Trophoblast cell (in vitro differentiated cells and primary cell): ENCODE data around the gene ASPDH. TPM values are rescaled to one million over a fixed set of nuclear protein-coding genes. Genes with fewer than 3 reads are reported as not detected.

Source experiments
- DNase-seq, 2 donors: peaks; one replicate each; pipeline ENCODE4 v3.0.0-alpha.2; 2016
- H2AFZ ChIP-seq: 2 replicates; pipeline ENCODE4 v1.6.1; 2013; ENCODE audit warnings: low read length, moderate library complexity, mild to moderate bottlenecking; ENCODE audit not compliant: insufficient read depth, poor library complexity
- H2AK5ac ChIP-seq: 2 replicates; pipeline ENCODE4 v1.6.1; 2013; ENCODE audit warnings: mild to moderate bottlenecking, low read length
- H2BK120ac ChIP-seq: 2 replicates; pipeline ENCODE4 v1.6.1; 2013; ENCODE audit warnings: low read length, mild to moderate bottlenecking, moderate library complexity; ENCODE audit not compliant: insufficient read depth, poor library complexity
- H2BK12ac ChIP-seq: 2 replicates; pipeline ENCODE4 v1.6.1; 2013; ENCODE audit warnings: mild to moderate bottlenecking, low read length, moderate library complexity
- H2BK5ac ChIP-seq: 2 replicates; pipeline ENCODE4 v1.6.1; 2013; ENCODE audit warnings: low read length, low read depth, moderate library complexity, mild to moderate bottlenecking; ENCODE audit not compliant: poor library complexity
- H3K14ac ChIP-seq: 2 replicates; pipeline ENCODE4 v1.6.1; 2013; ENCODE audit warnings: mild to moderate bottlenecking, low read length
- H3K18ac ChIP-seq: 2 replicates; pipeline ENCODE4 v1.6.1; 2013; ENCODE audit warnings: mild to moderate bottlenecking, low read length
- H3K23ac ChIP-seq: 2 replicates; pipeline ENCODE4 v1.6.1; 2013; ENCODE audit warnings: low read length
- H3K27ac ChIP-seq: 2 replicates; pipeline ENCODE4 v1.5.1; 2013; ENCODE audit warnings: low read depth, mild to moderate bottlenecking, inconsistent platforms, low read length, moderate library complexity
- H3K27me3 ChIP-seq: 2 replicates; pipeline ENCODE4 v1.6.1; 2013; ENCODE audit warnings: inconsistent platforms, mild to moderate bottlenecking, low read length, moderate library complexity; ENCODE audit not compliant: insufficient read depth
- H3K36me3 ChIP-seq, 2 experiments: 1 replicate in 1 of 2; 2 replicates in 1 of 2; pipeline ENCODE4 v1.6.1; 2013; ENCODE audit warnings: low read length in 2 of 2, mild to moderate bottlenecking in 2 of 2, moderate library complexity in 1 of 2; ENCODE audit not compliant: insufficient read depth in 2 of 2, control insufficient read depth in 1 of 2
- H3K4ac ChIP-seq: 2 replicates; pipeline ENCODE4 v1.6.1; 2013; ENCODE audit warnings: low read depth, mild to moderate bottlenecking, low read length, moderate library complexity
- H3K4me1 ChIP-seq, 2 experiments: 1 replicate in 1 of 2; 2 replicates in 1 of 2; pipeline ENCODE4 v1.6.1; 2013; ENCODE audit warnings: low read length in 2 of 2, mild to moderate bottlenecking in 2 of 2, moderate library complexity in 1 of 2; ENCODE audit not compliant: insufficient read depth in 2 of 2, control insufficient read depth in 1 of 2
- H3K4me2 ChIP-seq: 2 replicates; pipeline ENCODE4 v1.6.1; 2013; ENCODE audit warnings: inconsistent platforms, mild to moderate bottlenecking, low read length, moderate library complexity
- H3K4me3 ChIP-seq: 2 replicates; pipeline ENCODE4 v1.5.1; 2013; ENCODE audit warnings: mild to moderate bottlenecking, low read depth, low read length, inconsistent platforms
- H3K79me1 ChIP-seq: one replicate; pipeline ENCODE4 v1.6.1; 2013; ENCODE audit warnings: low read length
- H3K79me2 ChIP-seq: 2 replicates; pipeline ENCODE4 v1.6.1; 2013; ENCODE audit warnings: low read length, mild to moderate bottlenecking; ENCODE audit not compliant: control insufficient read depth, insufficient read depth, poor library complexity
- H3K9ac ChIP-seq: 2 replicates; pipeline ENCODE4 v1.6.1; 2013; ENCODE audit warnings: mild to moderate bottlenecking, low read length
- H3K9me3 ChIP-seq: 2 replicates; pipeline ENCODE4 v1.6.1; 2013; ENCODE audit warnings: low read depth, mild to moderate bottlenecking, control low read depth, inconsistent platforms, low read length; ENCODE audit not compliant: insufficient read depth
- H4K12ac ChIP-seq: 2 replicates; pipeline ENCODE4 v1.6.1; 2013; ENCODE audit warnings: low read depth, mild to moderate bottlenecking, low read length, moderate library complexity
- H4K8ac ChIP-seq: 2 replicates; pipeline ENCODE4 v1.6.1; 2013; ENCODE audit warnings: low read depth, mild to moderate bottlenecking, low read length, moderate library complexity
- H4K91ac ChIP-seq: one replicate; pipeline ENCODE4 v1.6.1; 2013; ENCODE audit warnings: low read depth, mild to moderate bottlenecking, low read length, moderate library complexity
- WGBS: extraction: QIAGEN DNeasy Blood & Tissue Kit; methylation state at CpG from one replicate; pipeline ENCODE4 v1.1.7; 2013; ENCODE audit warnings: missing lambda C conversion rate; ENCODE audit not compliant: insufficient read length, insufficient coverage; ENCODE audit errors: extremely low coverage; 5-methylcytosine and 5-hydroxymethylcytosine counted together
- polyA plus RNA-seq: library from polyadenylated mRNA; stranded (reverse); fragments of 200-250 nt; gene quantifications from 2 replicates; pipeline ENCODE4 v1.2.3, GENCODE V29; 2013

The ASPDH gene
- not detected in 2 replicates for polyA plus RNA-seq

DNA sequence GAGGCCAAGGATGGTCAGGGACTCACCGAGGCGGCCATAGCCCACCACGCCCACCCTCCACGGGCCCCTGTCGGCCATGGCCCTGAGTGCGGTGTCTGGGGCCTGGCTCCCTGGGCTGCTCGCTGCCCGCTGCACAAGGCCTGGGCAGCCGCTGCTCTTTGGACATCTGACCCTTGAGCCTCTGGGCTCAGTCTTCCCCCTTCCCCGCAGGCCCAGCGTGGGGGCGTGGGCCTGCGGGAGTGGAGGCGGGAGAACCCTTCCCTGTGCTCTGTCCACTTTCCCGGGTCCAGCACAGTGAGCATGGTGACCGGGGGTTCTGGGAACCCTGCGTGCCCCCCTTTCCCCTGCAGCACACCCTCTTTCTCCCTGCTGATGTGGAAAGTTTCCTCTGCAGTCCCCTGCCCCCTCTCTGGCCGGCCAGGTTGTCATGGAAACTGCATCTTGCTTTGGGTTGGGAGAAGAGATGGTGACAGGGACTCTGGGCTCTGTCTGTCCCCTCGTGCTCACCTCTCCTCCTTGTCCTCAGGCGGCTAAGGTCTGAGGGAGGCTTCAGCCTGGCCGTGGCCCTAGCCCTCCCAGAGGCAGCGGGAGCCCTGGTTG, at the start of gene ASPDH:
TSS of gene ASPDH (minus strand) at position 168 of the 600 bp plus-strand sequence. CDS start at position 78, 90 bp downstream.
- Histone ChIP-seq H2BK12ac (no peak within 1 kb of the TSS), H4K12ac (no peak within 1 kb of the TSS), H3K4me1 (peaks cover 9 to 11% of the 10 kb centered on the region in 2 experiments), H3K23ac (no peak within 1 kb of the TSS), H3K79me2 (peaks cover 5% of the 10 kb centered on the region), H3K79me1 (peaks cover 9% of the 10 kb centered on the region), H4K8ac (no peak within 1 kb of the TSS), H2AK5ac (no peak within 1 kb of the TSS), H3K4ac (no peak within 1 kb of the TSS), H3K4me2 (no peak within 1 kb of the TSS), H2AFZ (no peak within 1 kb of the TSS), H2BK120ac (no peak within 1 kb of the TSS), H3K9me3 (peaks cover 13% of the 10 kb centered on the region), H3K27ac (no peak within 1 kb of the TSS), H3K36me3 (no peaks in the 10 kb centered on the region), H2BK5ac (no peak within 1 kb of the TSS), H3K14ac (no peak within 1 kb of the TSS), H3K27me3 (no peaks in the 10 kb centered on the region), H4K91ac (no peak within 1 kb of the TSS), H3K4me3 (no peak within 1 kb of the TSS), H3K18ac (no peak within 1 kb of the TSS), H3K9ac (no peak within 1 kb of the TSS)
- WGBS = no CpG with 5 or more reads among the region's 22 CpGs
- no peak for DNase-seq

GRCh38 chr19:50562996-50563395, 49.3 kb upstream of the ASPDH start:
- Histone ChIP-seq H4K8ac (no peak overlapping the region), H2AFZ (no peak overlapping the region), H3K79me2 (no peaks in the 10 kb centered on the region), H3K36me3 (no peaks in the 10 kb centered on the region), H3K18ac (no peak overlapping the region), H3K27me3 (peaks cover 38% of the 10 kb centered on the region), H3K27ac (no peak overlapping the region), H3K4me1 (no peaks in the 10 kb centered on the region), H4K91ac (no peak overlapping the region), H2BK12ac (no peak overlapping the region), H2BK120ac (no peak overlapping the region), H2AK5ac (no peak overlapping the region), H3K79me1 (no peaks in the 10 kb centered on the region), H2BK5ac (no peak overlapping the region), H3K9ac (no peak overlapping the region), H3K14ac (no peak overlapping the region), H3K4me2 (no peak overlapping the region), H3K4ac (no peak overlapping the region), H3K9me3 (peaks cover 8% of the 10 kb centered on the region), H4K12ac (no peak overlapping the region), H3K4me3 (no peak overlapping the region), H3K23ac (no peak overlapping the region)
- no peak for DNase-seq
- WGBS = no CpG with 5 or more reads among the region's 9 CpGs

DNA sequence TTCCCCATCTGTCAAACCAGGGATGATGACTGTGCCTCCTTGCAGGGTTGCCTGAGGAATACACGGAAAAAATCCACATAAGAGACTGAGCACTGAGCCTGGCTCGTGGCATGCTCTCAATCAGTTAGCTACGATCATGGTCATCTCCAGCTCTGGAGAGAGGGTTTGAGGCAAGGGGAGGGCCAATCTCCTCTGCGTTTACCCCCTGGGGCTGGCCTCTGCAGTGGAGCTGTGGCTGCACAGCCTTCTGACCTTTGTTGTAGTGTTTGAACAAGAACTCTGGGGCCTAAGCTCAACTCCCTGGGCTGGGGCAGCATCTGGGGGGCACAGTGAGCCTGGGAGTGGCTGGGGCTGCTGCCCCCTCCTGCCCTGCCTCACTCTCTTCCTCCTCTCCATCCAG, 48.6 kb upstream of the ASPDH start:
- no peaks in the 10 kb centered on the region for H3K36me3 ChIP-seq

DNA sequence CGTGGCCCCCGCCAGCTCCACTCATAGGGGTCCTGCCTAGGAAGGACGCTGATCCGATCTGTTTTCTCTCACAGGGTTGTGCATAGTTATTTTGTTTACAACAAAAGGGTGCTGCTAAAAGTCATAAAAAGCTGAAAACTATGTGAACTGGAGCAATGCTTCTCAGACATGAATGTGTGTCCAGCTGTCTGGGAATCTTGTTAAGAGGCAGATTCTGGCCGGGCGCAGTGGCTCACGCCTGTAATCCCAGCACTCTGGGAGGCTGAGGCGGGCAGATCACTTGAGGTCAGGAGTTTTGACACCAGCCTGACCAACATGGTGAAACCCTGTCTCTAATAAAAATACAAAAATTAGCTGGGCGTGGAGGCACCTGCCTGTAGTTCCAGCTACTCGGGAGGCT, 45.9 kb upstream of the ASPDH start:
- Histone ChIP-seq H2BK120ac (no peak overlapping the region), H3K27me3 (peaks cover 12% of the 10 kb centered on the region), H3K4me1 (no peaks in the 10 kb centered on the region), H2AK5ac (no peak overlapping the region), H2BK12ac (no peak overlapping the region), H3K18ac (no peak overlapping the region), H2BK5ac (no peak overlapping the region), H3K79me2 (no peaks in the 10 kb centered on the region), H3K9ac (no peak overlapping the region), H3K27ac (no peak overlapping the region), H3K36me3 (no peaks in the 10 kb centered on the region), H3K23ac (no peak overlapping the region), H3K9me3 (peaks cover 3% of the 10 kb centered on the region), H3K14ac (no peak overlapping the region), H4K8ac (no peak overlapping the region), H4K12ac (no peak overlapping the region), H2AFZ (no peak overlapping the region), H3K4me2 (no peak overlapping the region), H3K79me1 (no peaks in the 10 kb centered on the region), H3K4me3 (no peak overlapping the region), H3K4ac (no peak overlapping the region), H4K91ac (no peak overlapping the region)
- no peak for DNase-seq
- no CpG with 5 or more reads among the region's 10 CpGs for WGBS

More for the DNA sequence above, 48.6 kb upstream of the ASPDH start:
- WGBS = no CpG with 5 or more reads among the region's 4 CpGs
- H4K91ac ChIP-seq = no peak overlapping the region
- no peak overlapping the region for H4K8ac ChIP-seq
- H3K9me3 ChIP-seq = peaks cover 8% of the 10 kb centered on the region
- no peak overlapping the region for H3K27ac ChIP-seq
- no peak for DNase-seq
- no peak overlapping the region for H3K9ac ChIP-seq
- H3K4me1 ChIP-seq = no peaks in the 10 kb centered on the region
- no peak overlapping the region for H3K4me3 ChIP-seq
- H3K27me3 ChIP-seq = peaks cover 36% of the 10 kb centered on the region
- no peak overlapping the region for H2BK5ac ChIP-seq
- H3K4me2 ChIP-seq = no peak overlapping the region
- no peak overlapping the region for H3K14ac ChIP-seq
- no peak overlapping the region for H3K23ac ChIP-seq
- H2BK12ac ChIP-seq = no peak overlapping the region
- H3K18ac ChIP-seq = no peak overlapping the region
- no peak overlapping the region for H4K12ac ChIP-seq
- no peak overlapping the region for H2BK120ac ChIP-seq
- no peak overlapping the region for H2AFZ ChIP-seq
- no peak overlapping the region for H2AK5ac ChIP-seq
- no peaks in the 10 kb centered on the region for H3K79me1 ChIP-seq
- H3K79me2 ChIP-seq = no peaks in the 10 kb centered on the region
- no peak overlapping the region for H3K4ac ChIP-seq
